ENCODE data around the gene TTC3. TPM values are rescaled to one million over a fixed set of nuclear protein-coding genes. Genes with fewer than 3 reads are reported as not detected.

TTC3 gene
- total RNA-seq, 1 donor from 2014 or later = 93.0 TPM

DNA sequence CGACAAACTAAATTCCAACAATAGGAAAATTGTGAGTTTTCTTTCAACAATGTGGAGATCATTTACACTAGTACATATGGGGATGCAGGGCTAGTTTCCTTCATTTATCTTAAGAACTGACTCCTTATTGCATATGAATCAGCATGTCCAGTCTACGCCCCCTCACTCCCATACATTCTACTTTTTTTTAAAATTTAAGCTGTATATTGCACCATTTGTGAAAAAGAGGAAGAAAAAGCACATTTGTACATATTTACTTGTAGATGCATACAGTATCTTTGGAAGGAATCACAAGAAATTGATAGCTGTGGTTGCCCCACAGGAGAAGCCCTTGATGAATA lies 178.2 kb downstream of the TTC3 start:
- ATAC-seq (no peak), DNase-seq (no peak)
- H3K9me3 ChIP-seq = no peaks in the 10 kb centered on the region
- intact Hi-C loops (cut with DNase I) = no loop called here
- no peak overlapping the region for H3K27ac ChIP-seq
- H3K4me3 ChIP-seq = no peak overlapping the region
- H3K36me3 ChIP-seq = no peaks in the 10 kb centered on the region
- H3K4me1 ChIP-seq = peaks cover 11% of the 10 kb centered on the region
- TF ChIP-seq, protein P1, sequence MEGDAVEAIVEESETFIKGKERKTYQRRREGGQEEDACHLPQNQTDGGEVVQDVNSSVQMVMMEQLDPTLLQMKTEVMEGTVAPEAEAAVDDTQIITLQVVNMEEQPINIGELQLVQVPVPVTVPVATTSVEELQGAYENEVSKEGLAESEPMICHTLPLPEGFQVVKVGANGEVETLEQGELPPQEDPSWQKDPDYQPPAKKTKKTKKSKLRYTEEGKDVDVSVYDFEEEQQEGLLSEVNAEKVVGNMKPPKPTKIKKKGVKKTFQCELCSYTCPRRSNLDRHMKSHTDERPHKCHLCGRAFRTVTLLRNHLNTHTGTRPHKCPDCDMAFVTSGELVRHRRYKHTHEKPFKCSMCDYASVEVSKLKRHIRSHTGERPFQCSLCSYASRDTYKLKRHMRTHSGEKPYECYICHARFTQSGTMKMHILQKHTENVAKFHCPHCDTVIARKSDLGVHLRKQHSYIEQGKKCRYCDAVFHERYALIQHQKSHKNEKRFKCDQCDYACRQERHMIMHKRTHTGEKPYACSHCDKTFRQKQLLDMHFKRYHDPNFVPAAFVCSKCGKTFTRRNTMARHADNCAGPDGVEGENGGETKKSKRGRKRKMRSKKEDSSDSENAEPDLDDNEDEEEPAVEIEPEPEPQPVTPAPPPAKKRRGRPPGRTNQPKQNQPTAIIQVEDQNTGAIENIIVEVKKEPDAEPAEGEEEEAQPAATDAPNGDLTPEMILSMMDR (IDR thresholded peaks at IDR 0.05) = no peak
- H3K27me3 ChIP-seq (ENCODE audit: low read depth) = no peaks in the 10 kb centered on the region

Other genes with a start within 250 kb of the TTC3 start
- 17.1 TPM for gene HLCS, start 106.6 kb upstream of the TTC3 start, total RNA-seq
- gene RIPPLY3, start 66.6 kb upstream of the TTC3 start, total RNA-seq = 0.44 TPM
- 28.7 TPM for gene PIGP, start 183 bp upstream of the TTC3 start, total RNA-seq
- gene VPS26C, start 194.1 kb downstream of the TTC3 start, total RNA-seq = 62.2 TPM